Stimulated activated CD4-positive, alpha-beta T cell treated with anti-CD3 and anti-CD28 coated beads, Interleukin-4, amount 100 ng/mL, for 1 hour (primary cell): Measurements from ENCODE around the gene GPA33.
A peak's percentile ranks its signal among the peaks of the same experiment; 100 is the strongest.

Experiments
- DNase-seq: peaks from one replicate; pipeline ENCODE4 v3.0.0-alpha.2; 2020

Gene GPA33

DNA sequence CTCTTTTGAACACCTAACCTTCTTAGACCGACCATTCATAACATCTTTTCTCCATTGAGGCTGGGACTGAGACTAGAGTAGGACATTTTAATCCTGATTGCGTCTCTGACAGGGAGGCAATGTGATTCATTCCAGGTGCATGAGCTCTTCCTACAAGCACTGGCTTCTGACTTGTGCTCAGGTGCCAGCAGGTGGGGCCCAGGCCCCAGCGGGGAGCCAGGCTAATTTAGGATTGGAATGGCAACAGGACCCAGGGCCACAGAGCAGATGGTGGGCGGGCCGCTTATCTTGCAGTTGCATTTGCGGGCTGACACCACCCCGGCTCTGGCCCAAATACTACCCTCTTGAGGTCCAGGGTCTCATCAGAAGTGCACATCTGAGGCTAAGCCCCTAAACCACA lies 4.1 kb downstream of the GPA33 start:
- no peak for DNase-seq

DNA sequence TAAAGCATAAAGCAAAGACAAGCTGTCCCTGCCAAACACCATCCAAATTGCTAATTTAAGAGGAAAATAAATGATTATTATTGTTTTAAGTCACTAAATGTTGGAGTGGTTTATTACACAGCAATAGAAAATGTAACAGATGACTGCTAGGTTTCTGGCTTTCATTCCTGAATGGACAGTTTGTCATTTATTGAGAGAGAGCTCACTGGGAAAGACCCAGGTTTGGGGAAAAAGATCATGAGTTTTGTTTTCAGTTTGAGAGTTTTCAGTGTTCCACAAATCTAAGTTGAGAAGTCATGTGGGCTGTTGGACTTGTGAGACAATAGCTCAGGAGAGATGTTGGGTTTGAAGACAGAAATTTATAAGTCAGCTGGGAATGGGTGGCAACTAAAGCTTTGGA lies 5.4 kb downstream of the GPA33 start:
- DNase-seq = no peak

DNA sequence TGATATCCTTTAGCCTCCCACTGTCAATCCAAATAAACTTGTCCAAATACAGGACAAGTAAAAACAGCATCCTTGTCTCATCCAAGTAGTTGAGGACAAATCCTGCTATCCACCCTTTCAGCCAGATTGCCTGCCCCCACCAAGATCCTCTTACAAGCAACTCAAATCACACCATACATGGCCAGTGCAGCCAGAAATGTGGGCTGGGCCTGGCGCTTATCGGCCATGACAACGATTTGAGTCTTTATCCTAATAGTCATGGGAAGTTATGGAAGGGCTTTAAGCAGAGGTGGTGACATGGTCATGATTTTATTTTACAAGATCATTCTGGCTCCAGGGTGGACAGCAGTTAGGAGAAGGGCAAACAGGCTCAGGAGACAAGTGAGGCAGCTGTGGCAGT lies 6.3 kb downstream of the GPA33 start:
- no peak for DNase-seq

DNA sequence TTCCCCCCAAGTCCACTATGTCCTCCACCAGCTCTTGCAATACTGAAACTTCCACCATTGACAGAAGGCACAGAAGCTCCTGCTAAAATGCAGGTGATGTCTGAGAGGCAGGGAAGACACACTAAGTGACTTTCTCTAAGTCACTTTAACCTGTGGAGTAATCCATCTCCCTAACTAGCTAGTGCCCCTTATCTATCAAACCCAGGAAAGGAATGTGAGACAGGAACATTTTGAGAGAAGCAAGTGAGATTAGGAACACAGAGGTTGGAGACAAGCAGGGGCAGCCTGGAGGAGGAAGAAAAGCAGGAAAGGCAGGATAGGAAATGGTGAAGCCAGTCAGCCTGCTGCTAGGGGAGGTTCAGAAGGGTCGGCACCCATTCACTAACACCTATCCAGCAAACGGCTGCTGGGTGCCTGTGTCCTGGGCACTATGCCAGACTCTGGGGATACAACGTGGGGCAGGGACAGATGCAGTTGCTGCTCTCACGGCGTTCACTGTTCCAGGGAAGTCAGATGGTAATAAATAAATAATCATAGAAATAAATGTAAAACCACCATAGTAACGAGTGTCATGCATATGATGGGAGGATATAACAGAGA lies 7.0 kb downstream of the GPA33 start:
- no peak for DNase-seq

DNA sequence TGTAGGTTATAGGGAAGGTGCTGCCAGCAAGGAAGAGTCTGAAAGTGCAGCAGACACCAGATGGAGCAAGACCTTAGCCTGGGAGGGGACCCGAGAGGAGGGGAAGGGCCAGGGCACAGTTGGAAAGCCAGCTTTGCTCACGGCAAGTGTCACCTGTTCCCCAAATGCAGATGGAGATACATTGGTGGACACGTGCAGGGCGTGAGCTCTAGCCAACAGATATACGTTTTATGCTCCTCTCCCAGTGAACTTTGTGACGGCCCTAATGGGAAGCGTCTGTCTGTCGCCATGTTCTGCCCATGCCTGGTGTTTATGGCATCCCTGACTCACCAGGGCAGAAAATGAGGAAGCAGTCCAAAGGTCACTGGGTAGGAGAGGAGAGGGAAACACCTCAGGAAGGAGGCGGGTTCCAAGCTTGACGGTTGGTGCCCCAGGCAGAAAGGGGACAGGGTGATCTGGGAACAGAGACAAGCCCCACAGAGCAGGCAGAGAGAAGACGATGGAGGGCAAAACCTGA lies 7.6 kb downstream of the GPA33 start:
- DNase-seq = no peak

DNA sequence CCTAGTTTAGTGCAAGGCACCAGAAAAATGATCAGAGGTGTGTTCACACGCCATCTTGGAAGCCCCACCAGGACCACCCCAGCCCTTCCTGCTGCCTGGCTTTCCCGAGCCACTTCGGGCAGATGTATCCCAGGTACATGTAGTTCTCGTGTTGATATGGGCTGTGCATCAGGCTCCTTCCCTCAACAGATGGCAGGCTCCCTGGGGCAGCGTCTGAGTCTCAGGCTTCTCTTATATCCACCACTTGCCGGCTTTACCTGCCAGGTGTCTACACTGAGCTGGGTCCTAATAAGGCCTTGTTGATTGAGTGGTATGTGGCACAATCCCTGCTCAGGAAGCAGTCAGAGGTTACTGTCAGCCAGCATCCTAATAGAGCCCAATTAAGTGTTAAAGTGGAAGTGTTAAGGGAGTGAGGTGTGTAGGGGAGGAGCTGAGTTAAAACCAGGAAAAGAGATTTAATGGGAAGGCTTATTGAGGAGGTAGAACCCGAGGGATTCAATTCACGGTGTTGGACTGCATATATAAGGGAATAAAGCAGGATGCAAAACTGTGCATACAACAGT lies 8.5 kb downstream of the GPA33 start:
- no peak for DNase-seq

DNA sequence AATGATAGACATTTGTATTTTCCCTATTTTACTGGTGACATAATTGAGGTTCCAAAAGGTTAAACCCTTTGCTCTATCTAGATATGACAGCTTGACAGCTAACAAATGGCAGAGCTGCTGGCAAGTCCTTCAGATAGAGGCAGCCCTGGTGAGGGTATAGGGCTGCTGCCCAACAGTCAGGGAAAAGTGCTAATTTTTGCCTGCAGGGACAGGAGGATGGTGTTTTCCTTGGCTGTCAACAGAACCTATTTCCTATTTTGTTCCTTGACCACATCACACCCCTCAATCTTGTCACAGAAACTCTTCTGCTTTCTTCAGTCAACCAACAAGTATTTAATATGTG lies 12.3 kb downstream of the GPA33 start:
- DNase-seq = no peak

DNA sequence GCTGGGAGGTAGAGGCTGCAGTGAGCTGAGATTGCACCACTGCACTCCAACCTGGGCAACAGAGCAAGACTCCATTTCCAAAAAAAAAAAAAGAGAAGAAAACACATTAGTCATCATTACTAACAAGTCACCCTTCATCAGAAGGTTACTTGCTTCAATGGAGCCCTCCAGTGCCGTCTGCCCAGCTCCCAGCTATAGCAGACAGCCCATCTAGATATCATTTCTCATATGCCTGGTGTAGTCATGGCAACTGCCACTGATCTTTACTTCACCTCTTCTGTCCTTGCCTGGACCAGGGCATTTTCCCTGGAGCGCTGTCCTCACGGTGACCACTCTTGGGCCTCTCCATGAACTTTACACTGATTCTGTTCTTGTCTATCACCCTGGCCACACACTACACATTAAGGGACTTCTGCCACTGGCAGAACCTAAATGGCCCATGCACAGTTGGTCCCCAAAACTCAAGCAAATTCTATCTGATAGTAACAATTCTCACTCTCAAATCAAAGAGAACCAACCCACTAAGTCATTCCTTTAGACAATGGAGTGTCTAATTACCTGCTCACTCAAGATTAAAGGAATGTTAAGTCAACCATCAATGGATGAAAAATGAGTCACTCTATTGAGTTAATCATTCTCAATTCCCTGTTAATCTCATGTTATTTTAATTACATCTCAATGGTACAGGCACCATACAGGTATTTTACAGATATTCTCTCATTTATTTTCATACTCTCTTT lies 12.9 kb downstream of the GPA33 start:
- no peak for DNase-seq

DNA sequence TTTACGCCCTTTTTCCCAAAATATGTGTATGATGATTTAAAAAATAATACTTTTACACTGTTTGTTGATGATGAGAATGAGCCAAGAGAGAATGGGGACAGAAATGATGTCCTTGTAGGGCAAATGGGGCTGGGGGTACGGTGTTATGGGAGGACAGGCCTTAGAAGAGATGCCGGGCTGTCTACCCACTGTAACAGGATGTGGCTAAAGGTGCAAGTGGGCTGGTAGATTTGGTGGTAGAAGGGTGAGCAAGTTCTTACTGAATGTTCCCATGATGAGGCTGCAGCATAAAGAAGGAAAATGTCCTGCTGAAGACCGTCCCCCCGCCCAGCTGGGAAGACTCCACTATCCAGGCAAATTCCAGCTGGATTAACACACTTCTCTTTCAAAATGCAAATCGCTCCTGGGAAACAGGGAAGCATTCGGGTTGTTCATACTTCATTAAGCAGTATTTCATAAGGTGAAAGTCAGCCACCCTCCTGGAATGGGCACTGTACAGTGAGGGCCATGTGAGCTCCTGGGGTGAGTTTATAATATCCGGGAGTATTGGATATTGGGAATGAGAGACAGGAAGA lies 14.0 kb downstream of the GPA33 start:
- no peak for DNase-seq

DNA sequence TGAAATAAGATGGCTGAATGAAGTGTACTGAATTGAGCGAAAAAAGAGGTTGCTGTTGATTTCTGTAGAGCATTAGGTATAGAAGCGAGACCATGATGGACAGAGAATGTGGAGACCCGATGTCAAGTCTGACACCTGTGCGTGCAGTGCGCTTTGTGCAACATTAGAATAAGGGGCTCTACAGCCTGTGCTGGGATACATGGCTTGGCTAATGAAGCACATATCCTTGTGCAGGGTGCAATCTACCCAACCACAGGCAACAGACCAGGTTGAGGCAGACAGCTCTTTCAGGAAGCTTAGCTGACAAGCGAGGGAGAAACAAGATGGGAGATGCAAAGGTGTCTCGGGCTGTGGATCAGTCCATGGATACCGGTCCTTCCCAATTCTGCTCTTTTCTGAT lies 18.9 kb downstream of the GPA33 start:
- DNase-seq = no peak

DNA sequence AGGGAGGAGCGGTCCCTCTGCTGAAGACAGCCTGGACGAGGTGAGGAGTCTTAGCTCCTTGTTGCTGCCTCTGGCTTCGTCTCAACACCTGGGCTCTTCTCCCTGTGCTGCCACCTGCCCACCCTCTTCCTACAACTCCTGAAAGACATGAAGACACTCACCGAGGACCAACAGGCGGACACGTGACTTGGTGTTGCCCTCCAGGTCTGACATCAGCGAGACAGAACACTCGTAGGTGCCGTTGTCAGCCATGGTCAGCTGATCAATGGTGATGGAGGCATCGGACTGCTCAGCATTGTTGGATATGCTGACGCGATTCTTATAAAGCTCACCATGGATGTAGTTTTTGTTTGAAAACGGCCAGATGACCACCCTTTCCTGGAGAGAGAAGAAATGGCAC lies 21.4 kb downstream of the GPA33 start:
- DNase-seq = no peak

DNA sequence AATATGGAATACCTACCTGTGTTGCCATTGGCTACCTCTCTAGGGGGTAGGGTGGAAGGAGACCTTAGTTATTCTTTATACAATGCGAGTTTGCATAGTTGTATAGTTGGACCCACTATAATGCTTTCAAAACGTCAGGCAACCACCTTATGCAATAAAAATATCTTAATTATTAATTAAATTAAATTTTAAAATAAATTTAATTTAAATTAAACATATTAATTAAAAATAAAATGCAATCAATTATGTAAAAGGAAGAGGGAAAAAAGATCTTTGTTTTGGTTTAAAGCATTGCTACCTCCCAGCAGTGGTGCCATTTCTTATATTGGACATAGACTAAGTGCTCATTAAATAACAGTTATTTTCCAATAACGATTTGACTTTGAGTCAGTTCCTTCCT lies 22.3 kb downstream of the GPA33 start:
- no peak for DNase-seq

DNA sequence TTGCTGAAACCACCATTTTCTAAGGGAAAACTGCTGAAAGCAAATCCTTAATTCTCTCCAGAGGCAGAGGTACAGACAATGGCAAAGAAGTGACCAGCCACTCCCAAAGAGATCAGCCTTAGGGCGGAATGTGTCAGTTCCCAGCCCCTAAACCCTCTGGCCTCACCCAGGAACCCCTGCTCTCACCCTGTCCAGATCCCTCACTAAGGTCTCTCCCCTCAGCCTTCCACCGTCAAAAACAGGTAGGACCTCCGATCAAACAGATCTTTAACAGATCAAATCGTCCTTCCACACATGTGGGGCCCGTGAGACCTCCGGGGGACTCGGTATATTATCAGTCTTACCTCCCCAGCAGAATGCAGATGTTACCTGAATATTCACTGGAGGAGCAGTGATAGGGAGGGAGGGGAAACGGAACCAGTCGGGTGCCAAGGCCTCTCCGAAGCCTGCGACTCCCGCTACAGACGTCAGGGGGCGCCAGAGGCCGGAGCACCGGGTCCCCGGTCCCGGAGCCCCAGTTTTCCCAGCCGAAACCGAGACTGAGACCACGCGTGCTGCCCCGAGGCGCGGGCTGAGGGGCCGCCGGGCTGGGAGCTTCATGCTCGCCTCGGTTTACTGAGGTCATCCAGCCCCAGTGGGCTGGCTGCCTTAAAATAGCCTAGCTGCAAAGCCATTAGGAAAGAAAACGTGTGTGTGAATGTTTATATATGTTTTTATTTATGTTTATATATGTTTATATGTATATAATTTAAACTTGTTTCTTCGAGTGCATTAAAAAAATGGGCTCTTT lies 23.6 kb downstream of the GPA33 start:
- peak; percentile 82 for DNase-seq

DNA sequence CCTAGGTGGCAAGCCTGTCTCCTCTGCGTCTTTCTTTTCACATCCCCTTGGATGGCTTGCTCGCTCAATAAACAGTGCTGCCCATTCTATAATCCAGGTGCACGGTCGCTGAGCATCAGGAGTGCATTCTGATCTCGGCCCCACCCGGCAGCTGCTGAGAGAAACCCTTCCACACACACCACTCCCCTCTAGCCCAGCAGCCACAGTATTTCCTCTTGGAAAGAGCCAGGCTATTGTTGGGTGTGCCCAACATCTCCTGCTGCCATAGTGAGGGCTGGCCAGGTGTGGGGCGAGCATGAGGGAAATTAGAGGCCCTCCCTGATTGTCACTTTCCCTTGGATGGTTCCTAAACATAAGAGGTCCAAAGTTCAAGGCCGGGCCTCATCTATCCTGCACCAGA lies 24.7 kb downstream of the GPA33 start:
- no peak for DNase-seq

DNA sequence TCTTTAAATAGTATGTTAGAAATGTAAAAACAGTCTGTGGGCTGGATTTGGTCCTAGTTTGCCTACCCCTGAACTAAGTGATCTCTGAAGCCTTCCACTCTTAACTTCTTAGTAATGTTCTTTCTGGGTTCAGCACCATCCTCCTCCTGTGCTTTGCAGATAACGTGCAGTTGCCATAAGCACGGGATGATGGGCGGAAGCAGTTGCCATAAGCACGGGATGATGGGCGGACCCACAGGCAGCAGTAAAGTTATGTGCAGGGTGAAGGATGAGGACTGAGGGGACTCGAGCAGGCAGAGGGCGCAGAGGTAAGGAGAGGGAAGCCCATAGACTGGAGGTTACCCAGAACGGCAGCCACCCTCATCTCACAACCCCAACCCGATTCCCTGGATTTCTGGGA lies 25.6 kb downstream of the GPA33 start:
- DNase-seq = no peak

DNA sequence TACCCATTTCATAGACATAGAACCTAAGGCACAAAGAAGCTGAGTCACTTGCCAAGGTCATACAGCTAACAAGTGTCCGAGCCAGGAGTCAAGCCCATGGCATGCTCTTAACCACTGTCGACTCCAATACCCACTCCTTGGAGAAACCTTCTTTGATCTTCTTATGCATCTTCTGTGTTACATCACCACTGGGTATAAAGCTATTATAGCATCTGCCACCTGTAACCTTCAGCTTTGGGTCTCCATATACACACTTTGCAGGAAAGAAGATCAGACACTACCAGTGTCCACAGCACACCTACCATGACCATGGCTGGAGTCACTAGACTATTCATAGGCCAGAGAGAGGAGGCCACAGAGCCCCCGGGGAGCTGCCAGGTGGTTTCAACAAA lies 29.1 kb downstream of the GPA33 start:
- DNase-seq = no peak

DNA sequence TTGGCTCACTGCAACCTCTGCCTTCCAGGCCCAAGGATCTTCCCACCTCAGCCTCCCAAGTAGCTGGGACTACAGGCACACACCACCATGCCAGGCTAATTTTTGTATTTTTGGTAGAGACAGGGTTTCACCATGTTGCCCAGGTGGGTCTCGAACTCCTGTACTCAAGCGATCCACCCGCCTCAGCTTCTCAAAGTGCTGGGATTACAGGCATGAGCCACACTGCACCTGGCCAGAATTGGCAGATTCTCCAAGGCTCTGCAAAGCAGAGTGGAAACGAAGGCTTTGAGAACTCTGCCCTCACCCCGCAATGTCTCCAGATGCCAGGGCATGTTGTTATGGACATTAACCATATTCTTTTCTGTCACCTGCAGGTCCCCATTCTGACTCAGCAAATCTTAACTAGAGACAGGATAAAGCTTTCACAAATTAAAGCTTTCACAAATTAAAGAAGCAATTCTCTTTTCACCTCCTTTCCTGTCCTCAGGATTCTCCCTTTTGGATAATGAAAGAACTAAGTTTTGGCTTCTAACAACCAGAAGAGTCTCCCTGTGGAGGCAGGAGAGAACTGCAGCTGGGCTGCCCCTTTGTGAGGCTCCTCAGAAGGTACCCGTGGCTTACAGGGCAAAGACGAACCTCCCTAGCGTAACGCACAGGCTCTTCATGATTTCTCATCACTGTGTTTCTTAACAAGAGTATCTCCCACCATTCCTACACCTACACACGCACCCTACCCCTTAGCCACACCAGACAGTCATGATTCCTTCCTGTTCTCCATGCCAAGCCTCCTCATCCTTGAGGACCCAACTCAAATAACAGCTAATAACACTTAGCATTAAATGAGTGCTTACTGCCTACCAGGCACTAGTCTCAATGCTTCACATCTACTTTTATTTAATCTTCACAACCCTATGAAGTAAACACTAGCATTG lies 29.8 kb downstream of the GPA33 start:
- DNase-seq = no peak

DNA sequence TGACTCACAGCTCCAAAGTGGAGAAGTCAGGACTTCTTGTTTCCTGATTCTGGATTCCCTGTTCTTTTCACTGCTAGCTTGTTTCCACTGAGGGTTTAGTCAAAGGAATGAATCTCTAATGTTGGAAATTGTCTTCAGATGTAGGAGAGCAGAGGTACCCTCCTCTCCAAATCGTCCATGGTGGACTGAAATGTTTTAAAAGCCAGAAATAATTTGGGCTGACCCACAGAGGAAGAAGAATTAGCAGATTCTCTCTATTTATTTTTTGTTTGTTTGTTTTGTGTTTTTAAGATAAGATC lies 30.4 kb downstream of the GPA33 start:
- no peak for DNase-seq

DNA sequence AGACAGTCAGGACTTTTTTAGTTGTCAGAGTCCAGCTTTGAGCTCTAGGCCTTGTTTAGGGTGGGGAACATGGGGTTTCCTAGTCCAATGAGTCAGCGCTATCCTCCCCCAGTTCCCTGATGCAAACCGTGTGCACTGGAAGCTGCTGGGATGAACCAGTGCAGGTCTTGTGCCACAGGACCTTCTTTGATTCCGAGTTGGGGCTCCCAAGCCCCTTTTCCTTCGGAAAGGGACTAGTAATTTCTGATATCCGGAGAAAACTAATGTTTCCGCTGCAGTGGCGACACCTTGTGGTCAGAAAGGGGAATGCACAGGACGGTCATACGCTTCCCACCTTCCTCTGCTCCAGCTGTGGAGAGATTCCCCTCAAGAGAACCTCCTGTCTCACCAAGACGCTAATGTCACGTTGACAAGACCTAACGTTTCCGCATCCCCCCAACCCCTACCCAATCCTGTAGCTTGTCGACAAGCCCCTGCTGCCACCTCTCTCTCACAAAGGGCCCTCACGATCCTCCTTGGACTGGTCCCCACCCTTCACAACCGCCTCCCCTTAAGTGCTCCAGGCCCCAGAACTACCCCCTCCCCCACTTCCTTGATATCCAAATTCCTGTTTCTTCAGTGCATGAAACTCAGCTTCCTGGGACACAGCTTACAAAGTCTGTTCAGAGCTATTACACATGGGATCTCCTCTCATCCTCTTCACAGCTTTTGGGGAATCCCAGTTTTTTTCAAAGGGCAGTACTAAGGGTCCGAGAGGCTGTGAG lies 30.9 kb downstream of the GPA33 start:
- peak; percentile 74 for DNase-seq

DNA sequence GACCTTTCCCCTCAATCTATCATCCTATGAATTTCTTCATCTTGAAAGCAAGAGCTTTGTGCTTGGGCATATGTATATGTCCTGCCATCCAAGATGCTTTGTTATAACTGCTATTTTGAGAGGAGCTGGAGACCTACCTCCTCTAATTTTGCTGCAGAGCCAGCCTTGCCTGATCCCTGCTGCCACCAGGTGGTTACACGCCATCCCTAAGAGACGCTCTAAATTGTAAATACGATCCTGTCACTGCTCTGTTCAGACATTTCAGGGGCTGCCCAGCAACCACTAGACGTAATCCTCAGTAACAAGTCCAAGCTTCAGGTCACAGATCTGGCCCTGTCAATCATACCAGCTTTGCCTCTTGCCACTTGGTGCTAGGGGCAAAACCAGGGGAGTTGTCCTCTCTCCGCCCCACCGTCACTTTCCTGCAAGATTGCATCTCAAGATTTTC lies 32.9 kb downstream of the GPA33 start:
- no peak for DNase-seq

DNA sequence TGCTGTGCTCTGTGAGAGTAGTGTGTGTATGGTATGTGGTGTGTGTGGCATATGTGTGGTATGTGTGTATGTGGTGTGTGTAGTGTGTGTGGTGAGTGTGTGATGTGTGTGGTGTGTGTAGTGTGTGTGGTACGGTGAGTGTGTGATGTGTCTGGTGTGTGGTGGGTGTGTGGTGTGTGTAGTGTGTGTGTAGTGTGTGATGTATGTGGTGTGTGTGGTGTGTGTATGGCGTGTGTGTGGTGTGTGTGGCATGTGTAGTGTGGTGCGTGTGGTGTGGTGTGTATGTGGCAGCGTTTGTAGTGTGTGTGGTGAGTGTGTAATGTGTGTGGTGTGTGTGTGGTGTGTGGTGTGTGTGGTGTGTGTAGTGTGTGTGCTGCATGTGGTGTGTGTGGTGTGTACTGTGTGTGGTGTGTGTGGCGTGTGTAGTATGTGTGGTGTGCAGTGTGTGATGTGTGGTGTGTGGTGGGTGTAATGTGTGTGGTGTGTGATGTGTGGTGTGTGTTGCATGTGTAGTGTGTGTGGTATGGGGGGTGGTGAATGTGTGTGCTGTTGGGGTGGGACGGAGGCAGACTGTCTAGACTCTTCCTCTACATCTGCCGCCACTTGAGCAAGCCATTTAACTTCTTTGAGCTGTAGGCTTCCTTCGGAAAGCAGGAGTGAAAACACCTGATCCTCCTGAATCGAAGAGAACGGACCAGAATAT lies 33.5 kb downstream of the GPA33 start:
- DNase-seq = no peak
